K562 (cell line): Measurements from ENCODE around the gene SEPTIN1. TPM values are rescaled to one million over a fixed set of nuclear protein-coding genes. Genes with fewer than 3 reads are reported as not detected.

Source experiments
- ETV6 ChIP-seq, 3 experiments: fragments of 150-350 bp in 1 of 3; sonication (generic) in 1 of 3; formaldehyde crosslinking in 1 of 3; IDR thresholded peaks; 2 replicates each; pipeline versions ENCODE4 v1.6.1 to v1.8.0; 2014 to 2022; ENCODE audit warnings: borderline replicate concordance in 2 of 3, low read depth in 2 of 3, antibody characterized with exemption in 1 of 3, low read length in 1 of 3, mild to moderate bottlenecking in 1 of 3, missing genetic modification reagents in 1 of 3
- HDGF ChIP-seq: fragments of 450-650 bp; IDR thresholded peaks from 2 replicates; pipeline ENCODE4 v1.6.1; 2016
- PHF20 ChIP-seq: fragments of 450-650 bp; IDR thresholded peaks from 2 replicates; pipeline ENCODE4 v1.6.1; 2018; ENCODE audit not compliant: partially characterized antibody
- SIN3A ChIP-seq, 2 experiments: fragments of 150-350 bp in 1 of 2; IDR thresholded peaks; 2 replicates each; pipeline ENCODE4 v1.6.1; 2011 to 2016; ENCODE audit warnings: borderline replicate concordance in 2 of 2, low read depth in 2 of 2, low read length in 2 of 2, mild to moderate bottlenecking in 2 of 2, moderate library complexity in 2 of 2; ENCODE audit not compliant: control insufficient read depth in 1 of 2
- TARDBP ChIP-seq: fragments of 450-650 bp; IDR thresholded peaks from 2 replicates; pipeline ENCODE4 v1.6.1; 2016
- ZNF165 ChIP-seq: fragments of 250-450 bp; sonication (Bioruptor Pico); IDR thresholded peaks from 2 replicates; pipeline ENCODE4 v1.4.0; 2020; ENCODE audit warnings: borderline replicate concordance
- ZNF311 ChIP-seq: fragments of 250-450 bp; sonication (Bioruptor Pico); IDR thresholded peaks from 2 replicates; pipeline ENCODE4 v1.4.0; 2020; ENCODE audit warnings: mild to moderate bottlenecking, moderate library complexity
- ZNF324 ChIP-seq: fragments of 250-450 bp; sonication (Bioruptor Pico); IDR thresholded peaks from 2 replicates; pipeline ENCODE4 v1.4.0; 2020; ENCODE audit warnings: mild to moderate bottlenecking
- ZSCAN32 ChIP-seq: fragments of 450-650 bp; formaldehyde crosslinking; IDR thresholded peaks from 2 replicates; pipeline ENCODE4 v1.4.0; 2020; ENCODE audit warnings: mild to moderate bottlenecking, moderate library complexity
- polyA plus RNA-seq, 8 experiments: library from polyadenylated mRNA; depleted of rRNA in 4 of 8; stranded (reverse) in 5 of 8; unstranded in 3 of 8; fragments of >200 nt; fragmentation: Nextera tagmentation in 2 of 8; fragmentation: Illumina TruSeq in 1 of 8; extraction: Ambion mirVana in 2 of 8; extraction: Trizol in 1 of 8; gene quantifications; 2 replicates each; pipeline versions ENCODE4 v1.2.1 to v1.2.3, GENCODE V29; 2011 to 2014; ENCODE audit warnings: inconsistent platforms in 1 of 8, missing spikeins in 1 of 8
- total RNA-seq, 7 experiments: library from RNA; depleted of rRNA in 6 of 7; stranded (reverse); fragments of >200 nt in 6 of 7; fragmentation: Illumina TruSeq in 2 of 7; extraction: Trizol in 2 of 7; gene quantifications; 2 replicates each; pipeline versions ENCODE4 v1.2.1 to v1.2.3, GENCODE V29; 2011 to 2021; ENCODE audit warnings: low replicate concordance in 1 of 7
- TF ChIP-seq, protein P1 (sequence below): fragments of 450-650 bp; formaldehyde crosslinking; conservative IDR thresholded peaks from 2 replicates; pipeline ENCODE4 v1.4.0; 2022; ENCODE audit warnings: mild to moderate bottlenecking, missing genetic modification characterization
- TF ChIP-seq, protein P2 (sequence below): fragments of 250-450 bp; sonication (Bioruptor Pico); IDR thresholded peaks from 2 replicates; pipeline ENCODE4 v1.5.0; 2021
- TF ChIP-seq, protein P3 (sequence below): fragments of 450-650 bp; IDR thresholded peaks from 2 replicates; pipeline ENCODE4 v1.6.1; 2016
- TF ChIP-seq, protein P4 (sequence below): sonication (generic); formaldehyde crosslinking; IDR thresholded peaks from 2 replicates; pipeline ENCODE4 v1.8.0; 2023; ENCODE audit warnings: missing genetic modification reagents, mild to moderate bottlenecking, borderline replicate concordance
- TF ChIP-seq, protein P5 (sequence below): sonication (generic); formaldehyde crosslinking; IDR thresholded peaks from 2 replicates; pipeline ENCODE4 v1.4.0; 2020; ENCODE audit warnings: mild to moderate bottlenecking, missing genetic modification reagents

Gene SEPTIN1
- total and polyA plus RNA-seq, 9 of the 15 experiments (the other 6 are each of a cell fraction or from before 2014, with no cell fraction given), result 0.23 to 5.6 (median 1.7) TPM; not detected in 1

DNA sequence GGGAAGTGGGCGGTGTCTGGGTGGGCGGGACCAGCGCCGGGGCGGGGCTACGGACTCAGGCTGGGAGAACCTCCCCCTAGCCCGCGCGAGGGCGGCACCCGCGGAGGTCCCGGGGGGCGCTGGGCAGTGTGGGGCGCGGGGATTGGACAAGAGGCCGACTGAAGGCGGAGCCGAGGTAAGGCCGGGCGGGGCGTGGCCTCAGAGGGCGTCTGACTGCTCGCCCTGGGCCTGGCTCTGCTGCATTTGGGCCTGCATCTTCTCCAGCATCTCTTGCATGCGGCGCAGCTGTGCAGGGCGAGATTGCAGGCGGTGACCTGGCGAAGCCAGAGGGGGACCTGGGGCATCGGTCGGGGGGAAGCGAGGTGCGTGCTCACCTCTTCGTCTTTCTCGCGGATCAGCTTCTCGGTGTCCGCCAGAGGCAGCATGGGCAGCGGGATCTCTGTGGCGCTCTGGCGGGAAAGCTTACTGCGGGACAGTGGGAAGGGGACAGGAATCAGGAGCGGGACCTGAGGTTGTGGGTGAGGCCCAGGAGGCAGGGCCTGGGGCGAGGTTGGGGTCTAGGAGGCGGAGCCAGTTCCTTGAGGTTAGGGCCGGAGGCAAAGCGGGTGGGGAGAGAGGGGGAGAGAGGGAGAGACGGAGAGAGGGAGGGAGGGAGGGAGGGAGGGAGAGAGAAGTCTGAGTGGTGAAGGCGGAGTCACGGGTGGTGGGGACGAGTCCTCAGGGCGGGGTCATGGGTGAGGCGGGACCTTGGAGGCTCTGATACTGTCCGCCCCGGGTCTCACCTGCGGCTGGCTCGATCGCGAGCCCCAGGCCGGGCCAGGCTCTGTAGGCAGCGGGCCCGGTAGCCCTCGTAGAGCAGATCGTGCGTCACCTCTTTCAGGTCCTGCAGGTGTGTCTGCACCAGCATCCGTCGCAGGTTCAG, 3.9 kb downstream of the SEPTIN1 start (continued):
- TF ChIP-seq, protein P1, sequence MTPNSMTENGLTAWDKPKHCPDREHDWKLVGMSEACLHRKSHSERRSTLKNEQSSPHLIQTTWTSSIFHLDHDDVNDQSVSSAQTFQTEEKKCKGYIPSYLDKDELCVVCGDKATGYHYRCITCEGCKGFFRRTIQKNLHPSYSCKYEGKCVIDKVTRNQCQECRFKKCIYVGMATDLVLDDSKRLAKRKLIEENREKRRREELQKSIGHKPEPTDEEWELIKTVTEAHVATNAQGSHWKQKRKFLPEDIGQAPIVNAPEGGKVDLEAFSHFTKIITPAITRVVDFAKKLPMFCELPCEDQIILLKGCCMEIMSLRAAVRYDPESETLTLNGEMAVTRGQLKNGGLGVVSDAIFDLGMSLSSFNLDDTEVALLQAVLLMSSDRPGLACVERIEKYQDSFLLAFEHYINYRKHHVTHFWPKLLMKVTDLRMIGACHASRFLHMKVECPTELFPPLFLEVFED, result peak; percentile 61; the same call in 1 of the 2 replicates
- TF ChIP-seq ZNF165, result 0 out of 2 replicates have a peak, but pooled peaks have one; percentile 32
- TF ChIP-seq PHF20, result peak; percentile 59
- peak; percentile 14 to 66; a peak in 2 of 4 replicates for TF ChIP-seq SIN3A (IDR thresholded peaks at IDR 0.05; ENCODE audit: borderline replicate concordance in 2 of 2, control insufficient read depth in 1 of 2, low read depth in 2 of 2, low read length in 2 of 2)
- TF ChIP-seq ZSCAN32 (CRISPR knock-in tag), result 0 out of 2 replicates have a peak, but pooled peaks have one; percentile 21
- TF ChIP-seq TARDBP, result peak; percentile 50; the same call in 1 of the 2 replicates
- no peak for TF ChIP-seq ETV6 (IDR thresholded peaks at IDR 0.05; ENCODE audit: borderline replicate concordance in 1 of 2, low read depth in 2 of 2, low read length in 1 of 2)
- TF ChIP-seq ETV6 (CRISPR knock-in tag; IDR thresholded peaks at IDR 0.05; ENCODE audit: borderline replicate concordance), result 0 out of 2 replicates have a peak, but pooled peaks have one; percentile 68
- 0 out of 2 replicates have a peak, but pooled peaks have one; percentile 18 for TF ChIP-seq HDGF
- no peak for TF ChIP-seq ZNF311 (CRISPR knock-in tag)
- peak; percentile 56 for TF ChIP-seq ZNF324 (CRISPR knock-in tag)
- TF ChIP-seq, protein P2, sequence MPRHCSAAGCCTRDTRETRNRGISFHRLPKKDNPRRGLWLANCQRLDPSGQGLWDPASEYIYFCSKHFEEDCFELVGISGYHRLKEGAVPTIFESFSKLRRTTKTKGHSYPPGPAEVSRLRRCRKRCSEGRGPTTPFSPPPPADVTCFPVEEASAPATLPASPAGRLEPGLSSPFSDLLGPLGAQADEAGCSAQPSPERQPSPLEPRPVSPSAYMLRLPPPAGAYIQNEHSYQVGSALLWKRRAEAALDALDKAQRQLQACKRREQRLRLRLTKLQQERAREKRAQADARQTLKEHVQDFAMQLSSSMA, result 0 out of 2 replicates have a peak, but pooled peaks have one; percentile 63
- TF ChIP-seq, protein P3, sequence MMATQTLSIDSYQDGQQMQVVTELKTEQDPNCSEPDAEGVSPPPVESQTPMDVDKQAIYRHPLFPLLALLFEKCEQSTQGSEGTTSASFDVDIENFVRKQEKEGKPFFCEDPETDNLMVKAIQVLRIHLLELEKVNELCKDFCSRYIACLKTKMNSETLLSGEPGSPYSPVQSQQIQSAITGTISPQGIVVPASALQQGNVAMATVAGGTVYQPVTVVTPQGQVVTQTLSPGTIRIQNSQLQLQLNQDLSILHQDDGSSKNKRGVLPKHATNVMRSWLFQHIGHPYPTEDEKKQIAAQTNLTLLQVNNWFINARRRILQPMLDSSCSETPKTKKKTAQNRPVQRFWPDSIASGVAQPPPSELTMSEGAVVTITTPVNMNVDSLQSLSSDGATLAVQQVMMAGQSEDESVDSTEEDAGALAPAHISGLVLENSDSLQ, result no peak; the same call in 1 of the 2 replicates
- TF ChIP-seq, protein P4, sequence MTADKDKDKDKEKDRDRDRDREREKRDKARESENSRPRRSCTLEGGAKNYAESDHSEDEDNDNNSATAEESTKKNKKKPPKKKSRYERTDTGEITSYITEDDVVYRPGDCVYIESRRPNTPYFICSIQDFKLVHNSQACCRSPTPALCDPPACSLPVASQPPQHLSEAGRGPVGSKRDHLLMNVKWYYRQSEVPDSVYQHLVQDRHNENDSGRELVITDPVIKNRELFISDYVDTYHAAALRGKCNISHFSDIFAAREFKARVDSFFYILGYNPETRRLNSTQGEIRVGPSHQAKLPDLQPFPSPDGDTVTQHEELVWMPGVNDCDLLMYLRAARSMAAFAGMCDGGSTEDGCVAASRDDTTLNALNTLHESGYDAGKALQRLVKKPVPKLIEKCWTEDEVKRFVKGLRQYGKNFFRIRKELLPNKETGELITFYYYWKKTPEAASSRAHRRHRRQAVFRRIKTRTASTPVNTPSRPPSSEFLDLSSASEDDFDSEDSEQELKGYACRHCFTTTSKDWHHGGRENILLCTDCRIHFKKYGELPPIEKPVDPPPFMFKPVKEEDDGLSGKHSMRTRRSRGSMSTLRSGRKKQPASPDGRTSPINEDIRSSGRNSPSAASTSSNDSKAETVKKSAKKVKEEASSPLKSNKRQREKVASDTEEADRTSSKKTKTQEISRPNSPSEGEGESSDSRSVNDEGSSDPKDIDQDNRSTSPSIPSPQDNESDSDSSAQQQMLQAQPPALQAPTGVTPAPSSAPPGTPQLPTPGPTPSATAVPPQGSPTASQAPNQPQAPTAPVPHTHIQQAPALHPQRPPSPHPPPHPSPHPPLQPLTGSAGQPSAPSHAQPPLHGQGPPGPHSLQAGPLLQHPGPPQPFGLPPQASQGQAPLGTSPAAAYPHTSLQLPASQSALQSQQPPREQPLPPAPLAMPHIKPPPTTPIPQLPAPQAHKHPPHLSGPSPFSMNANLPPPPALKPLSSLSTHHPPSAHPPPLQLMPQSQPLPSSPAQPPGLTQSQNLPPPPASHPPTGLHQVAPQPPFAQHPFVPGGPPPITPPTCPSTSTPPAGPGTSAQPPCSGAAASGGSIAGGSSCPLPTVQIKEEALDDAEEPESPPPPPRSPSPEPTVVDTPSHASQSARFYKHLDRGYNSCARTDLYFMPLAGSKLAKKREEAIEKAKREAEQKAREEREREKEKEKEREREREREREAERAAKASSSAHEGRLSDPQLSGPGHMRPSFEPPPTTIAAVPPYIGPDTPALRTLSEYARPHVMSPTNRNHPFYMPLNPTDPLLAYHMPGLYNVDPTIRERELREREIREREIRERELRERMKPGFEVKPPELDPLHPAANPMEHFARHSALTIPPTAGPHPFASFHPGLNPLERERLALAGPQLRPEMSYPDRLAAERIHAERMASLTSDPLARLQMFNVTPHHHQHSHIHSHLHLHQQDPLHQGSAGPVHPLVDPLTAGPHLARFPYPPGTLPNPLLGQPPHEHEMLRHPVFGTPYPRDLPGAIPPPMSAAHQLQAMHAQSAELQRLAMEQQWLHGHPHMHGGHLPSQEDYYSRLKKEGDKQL (CRISPR knock-in tag), result 0 out of 2 replicates have a peak, but pooled peaks have one; percentile 86
- TF ChIP-seq, protein P5, sequence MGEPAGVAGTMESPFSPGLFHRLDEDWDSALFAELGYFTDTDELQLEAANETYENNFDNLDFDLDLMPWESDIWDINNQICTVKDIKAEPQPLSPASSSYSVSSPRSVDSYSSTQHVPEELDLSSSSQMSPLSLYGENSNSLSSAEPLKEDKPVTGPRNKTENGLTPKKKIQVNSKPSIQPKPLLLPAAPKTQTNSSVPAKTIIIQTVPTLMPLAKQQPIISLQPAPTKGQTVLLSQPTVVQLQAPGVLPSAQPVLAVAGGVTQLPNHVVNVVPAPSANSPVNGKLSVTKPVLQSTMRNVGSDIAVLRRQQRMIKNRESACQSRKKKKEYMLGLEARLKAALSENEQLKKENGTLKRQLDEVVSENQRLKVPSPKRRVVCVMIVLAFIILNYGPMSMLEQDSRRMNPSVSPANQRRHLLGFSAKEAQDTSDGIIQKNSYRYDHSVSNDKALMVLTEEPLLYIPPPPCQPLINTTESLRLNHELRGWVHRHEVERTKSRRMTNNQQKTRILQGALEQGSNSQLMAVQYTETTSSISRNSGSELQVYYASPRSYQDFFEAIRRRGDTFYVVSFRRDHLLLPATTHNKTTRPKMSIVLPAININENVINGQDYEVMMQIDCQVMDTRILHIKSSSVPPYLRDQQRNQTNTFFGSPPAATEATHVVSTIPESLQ (CRISPR knock-in tag), result no peak
